ENCODE data around the gene NRN1.
"Not testable (repeated sequence)": the region's sequence is repeated elsewhere in the genome, so short reads cannot be mapped to it uniquely, and the experiment has no call there.

The NRN1 gene

DNA sequence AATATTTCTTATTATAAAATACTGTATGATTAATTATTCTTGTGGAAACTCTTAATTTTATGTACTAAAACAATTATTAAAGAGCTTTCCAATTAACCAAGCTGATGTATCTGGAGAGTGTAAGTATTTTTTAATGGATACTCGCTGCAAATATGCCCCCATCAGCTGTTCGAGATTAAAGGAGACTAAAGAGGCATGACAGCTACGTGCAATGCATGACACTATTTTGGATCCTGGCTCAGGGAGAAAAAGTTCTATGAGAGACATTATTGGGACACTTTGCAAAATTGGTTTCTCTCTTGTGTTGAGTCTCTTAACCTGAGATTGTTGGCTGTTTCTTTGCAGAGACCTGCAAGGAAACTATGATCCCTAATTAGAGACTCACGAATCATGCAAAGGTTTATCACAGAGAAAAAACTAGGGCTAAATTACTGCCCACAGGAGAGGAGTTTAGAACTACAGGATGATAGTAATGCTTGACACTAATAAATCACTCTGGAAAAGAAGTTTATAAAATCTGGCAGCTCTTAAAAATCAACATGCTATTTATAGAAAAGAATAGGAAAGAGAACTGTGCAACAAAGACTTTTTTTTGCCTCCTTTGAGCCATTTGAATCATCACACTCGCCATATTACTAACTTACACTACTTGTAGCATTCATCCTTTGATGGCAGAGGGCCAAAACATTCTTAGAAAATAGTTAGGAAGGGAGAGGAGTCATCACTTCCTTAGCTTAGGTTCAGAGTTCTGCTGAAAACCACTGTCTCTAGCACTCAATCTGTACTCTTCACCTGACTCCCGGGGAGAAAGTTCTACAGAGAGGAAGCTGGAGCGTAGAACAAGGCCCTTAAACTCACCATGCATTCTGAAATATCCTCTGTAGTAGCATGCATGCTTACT lies 25.3 kb downstream of the NRN1 start:
- no peak for DNase-seq

DNA sequence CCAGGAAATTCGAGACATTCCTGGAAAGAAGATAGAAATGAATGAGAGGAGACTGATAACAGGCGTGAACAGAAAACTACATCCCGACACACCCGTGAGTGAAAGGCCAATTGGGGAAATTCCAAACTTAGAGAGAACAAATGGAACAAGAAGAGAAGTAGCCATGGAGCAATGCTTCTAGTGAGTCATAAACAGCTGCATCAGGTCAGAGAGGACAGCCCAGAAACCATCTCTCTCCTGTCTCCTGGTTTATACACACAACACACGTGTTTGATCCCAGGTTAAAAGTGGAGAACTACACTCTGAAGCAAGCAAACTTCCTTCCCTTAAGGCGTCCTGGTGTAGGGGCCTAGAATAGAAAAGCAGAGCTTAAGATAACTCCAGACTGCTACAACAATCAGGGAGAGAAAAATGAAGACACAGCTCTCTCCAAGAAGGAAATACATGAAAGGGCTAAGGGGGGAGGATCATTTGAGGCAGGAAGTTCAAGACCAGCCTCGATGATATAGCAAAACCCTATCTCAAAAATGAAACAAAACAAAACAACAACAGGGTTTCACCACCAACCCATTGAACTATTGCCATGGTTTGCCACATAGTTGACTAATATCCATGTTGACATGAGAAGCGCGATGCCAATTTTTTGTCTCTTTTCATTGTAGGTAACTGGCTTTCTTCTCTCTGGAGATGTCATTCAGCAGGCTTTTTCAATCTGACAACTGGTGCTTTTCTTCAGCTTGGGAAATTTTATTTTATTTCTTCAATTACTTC lies 26.9 kb downstream of the NRN1 start:
- no peak for DNase-seq

DNA sequence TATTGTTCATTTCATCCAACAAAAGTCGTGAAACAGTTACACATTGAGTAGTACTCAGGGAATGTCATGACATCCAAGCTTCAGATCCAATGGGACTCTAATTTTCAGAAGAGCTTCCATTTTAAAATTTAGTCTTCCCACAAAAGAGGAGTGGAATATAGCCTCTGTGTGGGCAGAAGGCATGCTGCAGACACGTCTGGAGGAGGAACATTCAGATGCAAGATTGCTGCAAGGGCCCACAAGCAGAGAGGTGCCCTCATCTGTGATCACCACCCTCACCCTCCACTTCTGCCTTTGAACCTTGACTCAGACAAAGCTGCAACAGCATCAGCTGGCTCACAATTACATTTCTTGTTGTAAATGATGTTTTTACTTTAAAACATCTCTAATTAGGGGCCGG lies 29.9 kb downstream of the NRN1 start:
- no peak for DNase-seq

DNA sequence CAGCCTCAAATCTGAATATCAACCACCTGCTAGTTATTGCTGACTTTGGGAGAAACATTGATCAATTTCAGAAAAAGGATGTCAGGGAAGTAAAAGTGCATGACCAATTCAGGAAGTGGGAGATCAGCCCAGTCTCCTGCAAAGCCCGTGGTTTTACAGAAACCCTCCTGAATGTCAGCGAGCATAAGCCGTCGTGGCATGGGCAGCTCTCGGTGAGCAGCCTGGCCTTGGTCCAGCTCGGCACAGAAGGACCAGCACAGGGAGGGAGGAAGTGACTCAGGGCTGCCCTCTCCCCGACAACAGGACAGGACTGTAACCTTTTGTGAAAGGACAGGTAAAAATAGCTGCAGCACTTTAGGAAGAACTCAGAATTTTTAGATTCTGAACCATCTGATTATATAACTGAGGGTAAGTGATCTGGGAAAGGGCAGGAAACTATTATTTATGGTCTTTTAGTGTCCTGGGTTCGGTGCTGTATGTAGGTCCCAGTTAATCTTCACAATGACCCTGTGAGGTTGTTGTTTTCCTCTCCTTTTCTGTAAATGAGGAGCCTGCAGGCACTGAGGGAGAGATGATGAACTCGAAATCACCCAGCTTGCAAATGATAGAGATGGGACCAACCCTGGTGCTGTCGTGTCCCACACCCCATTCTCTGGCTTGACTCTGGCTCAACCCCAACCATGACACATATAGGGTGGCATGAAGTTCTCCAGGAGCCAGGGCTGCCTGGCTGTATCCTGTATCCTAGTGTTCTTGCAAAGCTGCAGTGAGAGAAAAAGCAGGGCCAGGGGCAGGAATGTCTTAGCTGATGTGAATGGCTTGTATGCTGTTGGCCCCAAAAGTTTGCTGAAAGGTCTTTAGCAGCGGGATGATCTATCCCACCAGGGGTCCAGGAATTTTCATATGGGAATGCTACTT lies 37.6 kb downstream of the NRN1 start:
- no peak for DNase-seq

DNA sequence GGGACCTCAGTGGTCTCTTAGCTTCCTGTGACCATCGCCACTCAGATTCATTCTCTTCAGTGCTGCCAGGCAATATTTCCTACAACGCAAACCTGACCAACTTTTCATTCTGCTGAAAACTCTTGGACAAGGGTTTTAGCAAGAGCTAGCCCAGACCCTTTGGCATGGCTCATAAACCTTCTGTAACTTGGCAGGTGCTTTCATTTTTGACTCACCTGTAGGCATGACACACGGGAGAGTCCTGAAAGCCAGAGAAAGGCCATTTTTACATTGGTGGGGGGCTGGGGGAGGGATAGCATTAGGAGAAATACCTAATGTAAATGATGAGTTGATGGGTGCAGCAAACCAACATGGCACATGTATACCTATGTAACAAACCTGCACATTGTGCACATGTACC lies 38.7 kb downstream of the NRN1 start:
- not testable (repeated sequence) for DNase-seq

DNA sequence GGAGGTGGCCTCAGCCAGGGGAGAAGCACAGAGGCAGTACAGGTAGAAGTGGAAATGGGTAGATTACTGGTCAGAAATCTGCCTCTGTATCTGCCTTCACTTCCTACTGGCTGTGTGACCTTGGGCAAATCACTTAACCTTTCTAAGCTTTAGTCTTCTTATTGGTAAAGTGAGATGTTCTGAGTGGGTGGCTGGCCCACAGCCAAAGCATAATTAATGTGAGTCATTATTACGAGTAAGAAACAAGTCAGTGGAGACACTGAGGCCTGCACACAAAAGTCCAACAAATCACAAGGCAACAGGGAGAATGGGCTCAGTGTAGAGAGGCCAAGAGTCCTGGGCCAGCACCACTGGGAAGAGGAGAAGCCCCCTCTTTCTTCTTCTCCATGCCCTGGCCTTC lies 39.1 kb downstream of the NRN1 start:
- DNase-seq: no peak

DNA sequence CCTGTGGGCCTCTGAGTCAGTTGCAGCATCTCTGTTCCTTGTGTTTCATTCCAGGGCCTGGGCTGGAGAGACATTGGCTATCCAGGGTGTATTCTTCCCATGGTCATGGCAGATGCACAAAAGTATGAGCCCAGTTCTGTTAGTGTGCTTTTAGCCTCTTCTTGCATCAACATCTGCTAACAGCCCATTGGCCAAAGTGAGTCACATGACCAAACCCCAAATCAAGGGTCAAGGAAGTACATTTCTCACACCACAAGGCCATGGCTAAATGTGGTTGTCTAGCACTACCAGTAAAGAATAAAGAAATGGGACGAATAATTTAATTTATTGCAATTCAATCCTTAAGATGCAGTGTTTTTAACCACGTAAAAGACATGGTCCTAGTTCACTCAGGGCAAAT lies 43.9 kb downstream of the NRN1 start:
- no peak for DNase-seq

DNA sequence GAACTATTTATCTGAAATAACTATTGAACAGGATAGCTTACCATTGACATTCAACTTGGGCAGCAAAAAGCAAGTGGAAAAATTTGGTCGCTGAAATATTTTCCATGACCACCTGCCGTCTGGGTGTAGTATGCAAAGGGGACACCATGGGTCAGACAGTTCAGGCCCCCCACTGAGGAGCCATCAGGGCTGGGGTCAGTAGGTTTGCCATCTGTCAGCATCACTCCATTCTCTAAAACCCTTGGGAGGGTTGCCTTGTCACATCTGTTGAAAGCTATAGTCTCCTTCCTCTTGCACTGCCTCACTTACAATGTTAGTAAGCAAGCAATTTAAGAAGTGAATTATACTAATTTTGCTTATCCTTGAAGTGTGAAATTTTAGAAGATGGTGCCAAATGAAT lies 44.9 kb downstream of the NRN1 start:
- no peak for DNase-seq

DNA sequence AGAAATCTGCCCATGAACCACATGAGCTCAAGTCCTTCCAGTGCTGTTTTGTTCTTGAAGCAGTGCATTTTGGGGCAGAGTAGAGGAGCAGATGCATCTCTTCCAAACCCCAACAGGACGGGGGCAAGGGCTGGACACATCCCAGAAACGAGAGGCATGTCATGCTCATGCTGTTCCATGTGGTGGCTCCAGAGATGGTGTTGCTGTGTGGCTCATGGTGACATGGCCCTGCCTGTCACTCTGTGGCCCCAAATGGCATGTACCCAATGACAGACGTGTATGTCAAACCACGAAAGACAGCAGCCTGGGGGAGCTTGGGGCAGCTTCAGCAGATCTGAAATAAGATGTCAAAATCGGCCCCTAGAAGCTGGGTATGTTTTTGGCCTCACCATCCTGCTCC lies 46.3 kb downstream of the NRN1 start:
- no peak for DNase-seq

DNA sequence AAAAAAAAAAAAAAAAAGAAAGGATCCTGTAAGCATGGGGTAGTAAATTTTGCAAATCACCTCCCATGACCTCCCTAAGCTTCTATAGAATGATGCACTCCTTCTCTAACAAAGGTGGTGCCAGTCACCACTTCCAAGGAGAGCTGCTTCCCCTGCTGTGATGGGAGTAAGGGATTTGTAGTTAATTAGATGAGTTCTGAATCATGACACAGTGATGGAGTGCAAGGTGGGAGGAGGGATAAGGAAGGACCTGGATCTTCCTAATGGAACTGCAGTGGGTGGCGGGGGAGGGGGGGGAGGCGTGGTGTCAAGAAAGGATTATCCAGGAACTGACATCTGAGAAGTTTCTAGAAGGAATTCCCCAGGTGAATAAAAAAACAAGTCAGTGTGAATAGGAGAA lies 47.8 kb downstream of the NRN1 start:
- DNase-seq: no peak

DNA sequence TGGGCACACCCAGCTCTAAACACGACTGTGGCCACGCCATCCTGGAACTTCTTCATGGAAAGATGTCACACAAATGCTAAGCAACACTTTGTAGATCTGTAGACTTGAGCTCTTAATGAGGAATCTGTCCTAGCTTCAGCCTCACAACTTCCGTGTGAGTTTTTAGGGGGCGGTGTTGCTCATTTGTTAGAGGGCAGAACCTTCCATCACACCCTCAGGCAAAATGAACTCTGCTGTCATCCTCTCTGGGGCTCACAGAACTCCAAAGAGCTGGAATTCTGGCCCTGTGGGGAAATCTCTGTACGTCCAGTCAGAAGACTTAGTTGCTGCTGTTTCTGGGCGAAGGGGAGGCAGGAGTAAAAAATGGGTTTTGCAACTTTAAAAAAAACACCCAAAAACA lies 49.8 kb downstream of the NRN1 start:
- DNase-seq: no peak

DNA sequence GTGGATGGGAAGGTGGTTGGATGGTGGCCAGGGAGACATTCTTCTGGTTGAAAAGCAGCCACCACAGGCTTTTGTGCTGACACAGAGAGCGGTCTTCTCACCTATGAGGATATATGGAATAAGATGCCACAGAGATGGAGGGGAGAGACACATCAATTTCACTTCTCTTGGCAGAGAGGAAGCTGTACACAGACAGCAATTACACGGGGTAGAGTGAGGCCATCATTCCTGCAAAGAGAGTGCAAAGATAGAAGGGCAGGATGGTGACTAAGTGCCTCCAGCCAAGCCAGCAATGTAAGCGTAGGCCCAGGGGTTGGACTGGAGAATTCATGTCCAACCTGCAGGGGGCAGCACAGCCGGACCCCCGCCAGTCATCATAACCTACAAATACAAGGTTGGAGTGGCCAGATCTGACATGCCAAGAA lies 56.4 kb downstream of the NRN1 start:
- DNase-seq: no peak

All from NCI-H526 treated with DMSO at 0.1 percent for 48 hours (cell line).